Kidney epithelial cell (primary cell): Measurements from ENCODE around the gene LMX1A. TPM values are rescaled to one million over a fixed set of nuclear protein-coding genes. Genes with fewer than 3 reads are reported as not detected.

Experiments
- DNase-seq: peaks from one replicate; pipeline ENCODE4 v3.0.0-alpha.2; 2010; ENCODE audit warnings: low read depth
- H3K27me3 ChIP-seq: 2 replicates; pipeline ENCODE4 v1.6.0; 2011; ENCODE audit warnings: low read length; ENCODE audit not compliant: control insufficient read depth, insufficient read depth
- H3K36me3 ChIP-seq: 2 replicates; pipeline ENCODE4 v1.5.1; 2011; ENCODE audit warnings: low read length; ENCODE audit not compliant: control insufficient read depth, insufficient read depth
- H3K4me3 ChIP-seq: 2 replicates; pipeline ENCODE4 v1.5.1; 2011; ENCODE audit warnings: low read depth, mild to moderate bottlenecking, control low read depth, low read length
- total RNA-seq: library from RNA; depleted of rRNA; stranded (reverse); fragments of >200 nt; gene quantifications from 2 replicates; pipeline ENCODE4 v1.2.3, GENCODE V29; 2015
- TF ChIP-seq, protein P1 (sequence below): IDR thresholded peaks from 2 replicates; pipeline ENCODE4 v1.5.1; 2011; ENCODE audit warnings: mild to moderate bottlenecking, moderate library complexity, low read length, control low read depth, inconsistent platforms; ENCODE audit not compliant: insufficient read depth, poor library complexity, severe bottlenecking

Gene LMX1A
- total RNA-seq, 1 donor from 2014 or later = not detected

DNA sequence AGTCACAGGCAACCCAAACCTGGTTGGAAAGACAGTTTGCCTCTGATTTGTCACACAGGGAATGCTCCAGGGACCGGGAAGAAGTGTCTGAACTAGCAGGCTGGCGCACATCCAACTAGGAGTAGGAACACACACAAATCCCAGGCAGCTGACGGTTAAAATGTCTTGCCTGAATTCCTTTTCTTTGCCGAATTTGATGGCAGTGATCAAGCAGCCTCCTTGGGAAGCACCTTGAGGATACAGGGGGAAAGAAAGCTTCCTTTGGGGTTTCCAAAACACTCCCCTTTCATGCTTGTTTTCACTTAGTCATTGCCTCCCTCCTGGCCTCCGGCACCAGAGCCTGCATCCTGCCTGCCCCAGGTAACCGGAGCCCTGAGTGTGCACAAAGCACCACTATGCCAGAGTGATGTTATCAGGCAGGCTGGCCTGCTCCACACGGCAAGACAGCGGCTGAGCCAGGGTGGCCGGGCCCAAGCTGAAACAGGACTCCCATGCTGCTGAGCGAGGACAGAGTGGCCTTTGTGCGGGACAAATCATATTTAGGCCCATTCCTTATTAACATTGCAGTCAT, 193.8 kb downstream of the LMX1A start:
- Histone ChIP-seq H3K36me3 (no peaks in the 10 kb centered on the region), H3K27me3 (peaks cover 2% of the 10 kb centered on the region), H3K4me3 (no peak overlapping the region)
- DNase-seq = no peak
- TF ChIP-seq, protein P1, sequence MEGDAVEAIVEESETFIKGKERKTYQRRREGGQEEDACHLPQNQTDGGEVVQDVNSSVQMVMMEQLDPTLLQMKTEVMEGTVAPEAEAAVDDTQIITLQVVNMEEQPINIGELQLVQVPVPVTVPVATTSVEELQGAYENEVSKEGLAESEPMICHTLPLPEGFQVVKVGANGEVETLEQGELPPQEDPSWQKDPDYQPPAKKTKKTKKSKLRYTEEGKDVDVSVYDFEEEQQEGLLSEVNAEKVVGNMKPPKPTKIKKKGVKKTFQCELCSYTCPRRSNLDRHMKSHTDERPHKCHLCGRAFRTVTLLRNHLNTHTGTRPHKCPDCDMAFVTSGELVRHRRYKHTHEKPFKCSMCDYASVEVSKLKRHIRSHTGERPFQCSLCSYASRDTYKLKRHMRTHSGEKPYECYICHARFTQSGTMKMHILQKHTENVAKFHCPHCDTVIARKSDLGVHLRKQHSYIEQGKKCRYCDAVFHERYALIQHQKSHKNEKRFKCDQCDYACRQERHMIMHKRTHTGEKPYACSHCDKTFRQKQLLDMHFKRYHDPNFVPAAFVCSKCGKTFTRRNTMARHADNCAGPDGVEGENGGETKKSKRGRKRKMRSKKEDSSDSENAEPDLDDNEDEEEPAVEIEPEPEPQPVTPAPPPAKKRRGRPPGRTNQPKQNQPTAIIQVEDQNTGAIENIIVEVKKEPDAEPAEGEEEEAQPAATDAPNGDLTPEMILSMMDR = no peak

DNA sequence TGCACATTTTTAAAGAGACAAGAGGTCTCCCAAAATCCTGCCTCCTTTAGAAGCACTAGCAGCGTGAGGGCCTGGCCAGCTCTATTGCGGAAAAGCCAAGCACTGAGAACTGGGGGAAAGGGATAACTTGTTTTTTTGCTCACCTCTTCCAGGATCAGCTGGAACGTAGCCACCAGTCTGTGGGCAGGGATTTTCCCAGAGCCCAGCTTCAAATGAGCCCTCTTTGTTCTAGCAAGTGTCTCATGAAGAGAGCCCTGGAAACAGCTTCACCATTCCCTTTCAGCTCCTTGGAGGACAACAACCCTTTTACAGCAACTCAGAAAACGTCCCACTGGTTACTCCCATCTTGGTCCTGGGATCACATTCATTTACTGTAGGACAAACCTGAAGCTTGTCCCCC, 195.4 kb downstream of the LMX1A start:
- TF ChIP-seq, protein P1 = no peak
- H3K27me3 ChIP-seq = peaks cover 2% of the 10 kb centered on the region
- H3K36me3 ChIP-seq = no peaks in the 10 kb centered on the region
- DNase-seq = no peak
- no peak overlapping the region for H3K4me3 ChIP-seq

DNA sequence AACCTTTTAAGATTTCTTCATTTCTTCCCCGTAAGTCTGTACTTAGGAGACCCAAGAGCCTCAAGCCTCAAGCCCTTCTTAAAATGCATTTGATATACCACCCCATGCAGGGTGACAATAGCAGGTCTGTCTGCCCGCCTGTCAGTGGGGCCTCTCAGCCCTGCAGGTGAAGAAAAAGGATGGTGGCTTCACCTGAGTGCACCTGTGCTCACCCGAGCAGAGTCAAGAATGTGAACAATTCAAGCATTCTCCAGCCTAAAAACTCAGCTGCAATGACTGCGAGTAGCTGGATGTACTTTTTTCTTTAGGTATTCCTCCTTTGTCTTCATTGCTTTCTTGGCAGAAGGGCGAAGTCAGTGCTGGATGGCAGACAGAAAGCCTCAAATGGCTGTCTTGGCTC, 203.3 kb downstream of the LMX1A start:
- DNase-seq = no peak
- Histone ChIP-seq H3K27me3 (no peaks in the 10 kb centered on the region), H3K36me3 (no peaks in the 10 kb centered on the region), H3K4me3 (no peak overlapping the region)
- TF ChIP-seq, protein P1 = no peak

DNA sequence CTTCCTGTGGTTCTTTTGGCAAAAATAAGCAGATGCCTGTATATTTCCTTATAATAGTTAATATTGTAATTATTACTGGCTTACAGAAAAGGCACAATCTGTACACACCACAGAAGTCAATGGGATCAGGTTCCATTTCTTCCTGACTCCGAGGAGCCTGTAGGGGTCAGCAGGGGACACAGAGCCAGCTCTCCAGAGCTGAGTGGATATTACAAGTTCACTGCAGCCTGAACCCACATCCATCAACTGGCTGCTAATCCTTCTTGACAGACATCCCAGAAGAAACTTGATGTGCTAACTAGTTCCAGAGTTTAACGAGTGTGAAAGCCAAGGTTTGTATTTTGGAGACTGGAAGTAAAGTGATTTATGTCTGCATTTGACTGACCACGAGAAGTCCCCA, 203.8 kb downstream of the LMX1A start:
- TF ChIP-seq, protein P1 = peak; percentile 11
- H3K4me3 ChIP-seq = no peak overlapping the region
- H3K27me3 ChIP-seq = no peaks in the 10 kb centered on the region
- no peak for DNase-seq
- no peaks in the 10 kb centered on the region for H3K36me3 ChIP-seq

DNA sequence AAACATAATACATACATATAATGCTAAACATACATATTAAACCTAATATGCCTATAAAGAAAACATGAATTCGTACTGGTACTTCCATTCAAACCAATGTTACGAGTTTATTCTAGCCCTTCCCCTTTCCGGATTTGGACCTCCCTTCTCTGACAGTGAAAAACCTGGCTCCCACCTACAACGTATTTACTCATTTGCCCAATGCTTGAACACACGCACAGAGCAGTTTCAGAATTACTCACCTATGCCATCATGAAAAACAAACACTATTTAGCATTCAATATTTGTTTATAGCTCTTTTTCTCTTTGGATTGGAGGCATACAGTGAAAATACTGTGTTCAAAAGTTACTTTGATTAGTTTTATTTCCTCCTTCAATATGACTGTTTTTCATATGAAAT, 204.4 kb downstream of the LMX1A start:
- Histone ChIP-seq H3K27me3 (no peaks in the 10 kb centered on the region), H3K4me3 (no peak overlapping the region), H3K36me3 (no peaks in the 10 kb centered on the region)
- TF ChIP-seq, protein P1 = no peak
- DNase-seq = no peak

Other genes with a start within 250 kb of the LMX1A start
- gene RXRG, start 88.4 kb upstream of the LMX1A start, total RNA-seq = not detected in 2 replicates
- not detected in 2 replicates for gene LRRC52, start 187.3 kb upstream of the LMX1A start, total RNA-seq